ENCODE measurements around the gene SAP30BP. TPM values are rescaled to one million over a fixed set of nuclear protein-coding genes. Genes with fewer than 3 reads are reported as not detected.

SAP30BP gene
- total and polyA plus RNA-seq, 2 of the 8 experiments (the other 6 are each of a cell fraction or from before 2014, with no cell fraction given), result 63.3 to 79.9 TPM

DNA sequence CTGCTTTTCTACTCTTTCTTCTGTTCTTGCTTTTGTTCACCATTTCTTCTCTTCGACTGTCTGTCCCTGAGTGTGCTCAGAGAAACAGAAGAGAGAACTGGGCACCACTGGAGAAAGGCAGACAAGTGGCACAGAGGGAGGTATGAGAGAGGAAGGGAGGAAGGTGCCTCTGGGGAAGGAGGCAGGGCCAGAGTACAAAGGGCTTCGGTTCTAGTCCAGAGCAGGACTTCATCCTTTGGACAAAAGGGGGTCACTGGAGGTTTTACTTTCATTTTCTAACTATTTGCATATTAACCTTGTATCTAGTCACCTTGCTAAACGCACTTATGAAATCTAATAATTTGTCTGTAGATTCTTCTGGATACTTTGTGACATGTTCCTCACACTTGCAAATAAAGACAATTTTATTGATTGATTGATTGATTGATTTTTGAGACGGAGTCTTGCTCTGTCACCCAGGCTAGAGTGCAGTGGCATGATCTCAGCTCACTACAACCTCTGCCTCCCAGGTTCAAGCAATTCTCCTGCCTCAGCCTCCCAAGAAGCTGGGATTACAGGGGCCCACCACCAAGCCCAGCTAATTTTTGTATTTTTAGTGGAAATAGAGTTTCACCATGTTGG, 67.6 kb downstream of the SAP30BP start:
- DNase-seq (ENCODE audit: low read depth in 1 of 2, low spot score in 2 of 2) (no peak), FAIRE-seq (no peak)
- ChIA-PET CTCF (ENCODE audit: partially characterized antibody) (interaction anchor here (0.9 to 8.1 kb wide), 4 partner anchors 14 to 109 kb away, joined by 3 to 98 read pairs (median 6); partner anchors contain the start of gene SMIM5), POLR2A (ENCODE audit: partially characterized antibody) (no interaction called here)
- H3K23ac ChIP-seq (ENCODE audit: insufficient read length), result no peak overlapping the region
- H3K4ac ChIP-seq (replicated peaks; ENCODE audit: insufficient read length, low read depth, low read length), result no peak overlapping the region
- H3K18ac ChIP-seq (ENCODE audit: extremely low read depth, low read length), result no peak overlapping the region
- H3K56ac ChIP-seq (replicated peaks; ENCODE audit: insufficient read length, low read depth, low read length), result no peak overlapping the region
- H4K5ac ChIP-seq (ENCODE audit: insufficient read length, low read depth, low read length), result no peak overlapping the region
- H4K8ac ChIP-seq (ENCODE audit: extremely low read depth, insufficient read depth, low read length), result no peak overlapping the region; the same call in 1 of the 2 replicates
- H2BK120ac ChIP-seq (replicated peaks; ENCODE audit: low read depth, low read length), result no peak overlapping the region
- no peak overlapping the region for H3K9ac ChIP-seq (replicated peaks in 1 of 4; ENCODE audit: extremely low read depth in 1 of 4, low read depth in 3 of 4, low read length in 3 of 4)
- H2BK20ac ChIP-seq (ENCODE audit: low read length), result no peak overlapping the region
- no peaks in the 10 kb centered on the region for H3K79me1 ChIP-seq (ENCODE audit: low read depth, low read length)
- H4K91ac ChIP-seq (replicated peaks; ENCODE audit: insufficient read length, low read length), result no peak overlapping the region
- no peaks in the 10 kb centered on the region for H3K27me3 ChIP-seq (replicated peaks in 1 of 4; ENCODE audit: control insufficient read depth in 3 of 4, extremely low read depth in 1 of 4, insufficient read depth in 3 of 4, low read length in 3 of 4)
- H2BK15ac ChIP-seq (ENCODE audit: low read length), result no peak overlapping the region
- H3K4me1 ChIP-seq (replicated peaks in 1 of 4; ENCODE audit: control insufficient read depth in 3 of 4, insufficient read depth in 4 of 4, low read length in 3 of 4), result no peaks in the 10 kb centered on the region
- peaks cover 0 to 2% of the 10 kb centered on the region in 2 experiments for H4K20me1 ChIP-seq (replicated peaks in 1 of 2; ENCODE audit: control insufficient read depth in 1 of 2, insufficient read depth in 2 of 2, low read length in 2 of 2)
- no peak overlapping the region for H2AK5ac ChIP-seq (ENCODE audit: low read depth, low read length)
- no peak overlapping the region for H3K14ac ChIP-seq (ENCODE audit: insufficient read length)
- H3K4me2 ChIP-seq (ENCODE audit: insufficient read depth in 1 of 2, low read depth in 2 of 2, low read length in 2 of 2), result no peak overlapping the region
- TF ChIP-seq HDAC2 (IDR thresholded peaks at IDR 0.05; ENCODE audit: borderline replicate concordance in 1 of 2, low read depth in 2 of 2, low read length in 2 of 2), result no peak
- no peak for TF ChIP-seq POU5F1 (IDR thresholded peaks at IDR 0.05; ENCODE audit: low read depth, low read length)
- TF ChIP-seq ZNF274 (IDR thresholded peaks at IDR 0.05; ENCODE audit: borderline replicate concordance, extremely low read depth, low read length), result no peak
- TF ChIP-seq, protein P1, sequence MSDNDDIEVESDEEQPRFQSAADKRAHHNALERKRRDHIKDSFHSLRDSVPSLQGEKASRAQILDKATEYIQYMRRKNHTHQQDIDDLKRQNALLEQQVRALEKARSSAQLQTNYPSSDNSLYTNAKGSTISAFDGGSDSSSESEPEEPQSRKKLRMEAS (IDR thresholded peaks at IDR 0.05), result no peak
- no peak for TF ChIP-seq POLR2AphosphoS5 (IDR thresholded peaks at IDR 0.05; ENCODE audit: low read depth, low read length)
- no peak overlapping the region for H3K4me3 ChIP-seq (ENCODE audit: extremely low read depth in 1 of 4, insufficient read depth in 2 of 4, low read depth in 3 of 4, low read length in 4 of 4)
- no peaks in the 10 kb centered on the region for H3K36me3 ChIP-seq (ENCODE audit: control insufficient read depth in 2 of 4, insufficient read depth in 4 of 4, low read length in 3 of 4)
- no peak overlapping the region for H2BK5ac ChIP-seq (ENCODE audit: low read depth, low read length)
- no peaks in the 10 kb centered on the region for H3K23me2 ChIP-seq (ENCODE audit: low read depth, low read length)
- no peaks in the 10 kb centered on the region for H3K79me2 ChIP-seq (ENCODE audit: control insufficient read depth in 1 of 2, insufficient read depth in 2 of 2, low read length in 2 of 2)
- H2AFZ ChIP-seq (ENCODE audit: low read length), result no peak overlapping the region
- 75% methylated on average over 4 of the region's 4 CpGs; no CpG with 5 or more reads in 1 of the 2 experiments for WGBS, 2 experiments (ENCODE audit: extremely low coverage in 1 of 2, insufficient coverage in 1 of 2, insufficient read length in 1 of 2, insufficient replicate concordance in 2 of 2, low coverage in 1 of 2, low lambda C conversion rate in 2 of 2, missing lambda C conversion rate in 1 of 2)
- H2BK12ac ChIP-seq (ENCODE audit: low read depth, low read length), result no peak overlapping the region
- H3K9me3 ChIP-seq (ENCODE audit: insufficient read depth in 2 of 2, low read depth in 1 of 2, low read length in 1 of 2), result no peaks in the 10 kb centered on the region
- no peak overlapping the region for H3K27ac ChIP-seq (ENCODE audit: low read depth, low read length)

Data from H1 (cell line).